ENCODE data around the gene DAGLB.

The DAGLB gene, protein sequence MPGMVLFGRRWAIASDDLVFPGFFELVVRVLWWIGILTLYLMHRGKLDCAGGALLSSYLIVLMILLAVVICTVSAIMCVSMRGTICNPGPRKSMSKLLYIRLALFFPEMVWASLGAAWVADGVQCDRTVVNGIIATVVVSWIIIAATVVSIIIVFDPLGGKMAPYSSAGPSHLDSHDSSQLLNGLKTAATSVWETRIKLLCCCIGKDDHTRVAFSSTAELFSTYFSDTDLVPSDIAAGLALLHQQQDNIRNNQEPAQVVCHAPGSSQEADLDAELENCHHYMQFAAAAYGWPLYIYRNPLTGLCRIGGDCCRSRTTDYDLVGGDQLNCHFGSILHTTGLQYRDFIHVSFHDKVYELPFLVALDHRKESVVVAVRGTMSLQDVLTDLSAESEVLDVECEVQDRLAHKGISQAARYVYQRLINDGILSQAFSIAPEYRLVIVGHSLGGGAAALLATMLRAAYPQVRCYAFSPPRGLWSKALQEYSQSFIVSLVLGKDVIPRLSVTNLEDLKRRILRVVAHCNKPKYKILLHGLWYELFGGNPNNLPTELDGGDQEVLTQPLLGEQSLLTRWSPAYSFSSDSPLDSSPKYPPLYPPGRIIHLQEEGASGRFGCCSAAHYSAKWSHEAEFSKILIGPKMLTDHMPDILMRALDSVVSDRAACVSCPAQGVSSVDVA

DNA sequence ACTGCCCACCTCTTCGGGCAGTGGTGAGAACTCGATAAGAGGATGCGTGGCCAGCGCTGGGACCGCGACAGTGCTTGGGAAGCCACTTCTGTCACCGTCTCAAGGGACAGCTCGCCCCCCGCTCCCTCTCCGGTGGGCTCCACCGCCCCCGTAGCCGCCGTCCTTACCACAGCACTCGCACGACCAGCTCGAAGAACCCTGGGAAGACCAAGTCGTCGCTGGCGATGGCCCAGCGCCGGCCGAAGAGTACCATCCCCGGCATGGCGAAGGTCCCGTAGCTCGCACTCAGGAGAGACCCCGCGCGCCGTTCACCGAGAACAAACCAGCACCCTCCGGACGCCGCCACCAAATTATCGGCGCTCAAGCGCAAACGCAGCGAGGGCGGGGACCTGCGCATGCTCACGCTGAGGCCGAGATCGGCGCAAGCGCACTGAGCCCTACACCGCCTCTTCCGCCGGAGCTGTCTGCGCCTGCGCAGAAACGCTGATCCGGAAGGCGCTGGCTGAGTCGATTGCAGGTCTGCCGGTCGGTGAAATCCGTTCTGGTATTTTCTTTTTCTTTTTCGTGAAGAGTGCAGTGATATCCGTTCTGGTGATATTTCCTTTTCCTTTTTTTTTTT lies at the start of gene DAGLB:
Gene DAGLB, minus strand, starts transcription at position 374 of the 619 bp plus-strand sequence. Its CDS starts 112 bp downstream, at position 262.
- no peak for TF ChIP-seq CTCF (IDR thresholded peaks at IDR 0.05)

GRCh38 chr7:6497637-6497905 lies 49.8 kb upstream of the DAGLB start:
- TF ChIP-seq CTCF (IDR thresholded peaks at IDR 0.05), result no peak

- no peak for TF ChIP-seq CTCF (IDR thresholded peaks at IDR 0.05)
Measured at GRCh38 chr7:6496842-6497636, 49.3 kb upstream of the DAGLB start.

- no peak for TF ChIP-seq CTCF (IDR thresholded peaks at IDR 0.05)
Measured at GRCh38 chr7:6495597-6496262, 48.0 kb upstream of the DAGLB start.

GRCh38 chr7:6494365-6494764 lies 46.6 kb upstream of the DAGLB start:
- no peak for TF ChIP-seq CTCF (IDR thresholded peaks at IDR 0.05)

- TF ChIP-seq CTCF (IDR thresholded peaks at IDR 0.05), result no peak
Measured at GRCh38 chr7:6491194-6491593, 43.4 kb upstream of the DAGLB start.

- no peak for TF ChIP-seq CTCF (IDR thresholded peaks at IDR 0.05)
Measured at GRCh38 chr7:6489612-6490011, 41.9 kb upstream of the DAGLB start.
